LNCaP clone FGC (cell line): ENCODE measurements around the gene ZNF138.

Experiments used
- DNase-seq: peaks from one replicate; pipeline ENCODE4 v3.0.0-alpha.2; 2011; ENCODE audit warnings: low read depth
- H3K4me3 ChIP-seq: 2 replicates; pipeline ENCODE4 v1.5.1; 2011; ENCODE audit warnings: mild to moderate bottlenecking, low read depth, low read length, control low read depth
- TF ChIP-seq, protein P1 (sequence below): IDR thresholded peaks from 2 replicates; pipeline ENCODE4 v1.5.1; 2012; ENCODE audit warnings: mild to moderate bottlenecking; ENCODE audit not compliant: control insufficient read depth, insufficient read depth; ENCODE audit errors: extremely low read depth

Gene ZNF138

GRCh38 chr7:64871761-64872160 lies 77.5 kb downstream of the ZNF138 start:
- no peak overlapping the region for H3K4me3 ChIP-seq
- DNase-seq = no peak
- TF ChIP-seq, protein P1, sequence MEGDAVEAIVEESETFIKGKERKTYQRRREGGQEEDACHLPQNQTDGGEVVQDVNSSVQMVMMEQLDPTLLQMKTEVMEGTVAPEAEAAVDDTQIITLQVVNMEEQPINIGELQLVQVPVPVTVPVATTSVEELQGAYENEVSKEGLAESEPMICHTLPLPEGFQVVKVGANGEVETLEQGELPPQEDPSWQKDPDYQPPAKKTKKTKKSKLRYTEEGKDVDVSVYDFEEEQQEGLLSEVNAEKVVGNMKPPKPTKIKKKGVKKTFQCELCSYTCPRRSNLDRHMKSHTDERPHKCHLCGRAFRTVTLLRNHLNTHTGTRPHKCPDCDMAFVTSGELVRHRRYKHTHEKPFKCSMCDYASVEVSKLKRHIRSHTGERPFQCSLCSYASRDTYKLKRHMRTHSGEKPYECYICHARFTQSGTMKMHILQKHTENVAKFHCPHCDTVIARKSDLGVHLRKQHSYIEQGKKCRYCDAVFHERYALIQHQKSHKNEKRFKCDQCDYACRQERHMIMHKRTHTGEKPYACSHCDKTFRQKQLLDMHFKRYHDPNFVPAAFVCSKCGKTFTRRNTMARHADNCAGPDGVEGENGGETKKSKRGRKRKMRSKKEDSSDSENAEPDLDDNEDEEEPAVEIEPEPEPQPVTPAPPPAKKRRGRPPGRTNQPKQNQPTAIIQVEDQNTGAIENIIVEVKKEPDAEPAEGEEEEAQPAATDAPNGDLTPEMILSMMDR = no peak

DNA sequence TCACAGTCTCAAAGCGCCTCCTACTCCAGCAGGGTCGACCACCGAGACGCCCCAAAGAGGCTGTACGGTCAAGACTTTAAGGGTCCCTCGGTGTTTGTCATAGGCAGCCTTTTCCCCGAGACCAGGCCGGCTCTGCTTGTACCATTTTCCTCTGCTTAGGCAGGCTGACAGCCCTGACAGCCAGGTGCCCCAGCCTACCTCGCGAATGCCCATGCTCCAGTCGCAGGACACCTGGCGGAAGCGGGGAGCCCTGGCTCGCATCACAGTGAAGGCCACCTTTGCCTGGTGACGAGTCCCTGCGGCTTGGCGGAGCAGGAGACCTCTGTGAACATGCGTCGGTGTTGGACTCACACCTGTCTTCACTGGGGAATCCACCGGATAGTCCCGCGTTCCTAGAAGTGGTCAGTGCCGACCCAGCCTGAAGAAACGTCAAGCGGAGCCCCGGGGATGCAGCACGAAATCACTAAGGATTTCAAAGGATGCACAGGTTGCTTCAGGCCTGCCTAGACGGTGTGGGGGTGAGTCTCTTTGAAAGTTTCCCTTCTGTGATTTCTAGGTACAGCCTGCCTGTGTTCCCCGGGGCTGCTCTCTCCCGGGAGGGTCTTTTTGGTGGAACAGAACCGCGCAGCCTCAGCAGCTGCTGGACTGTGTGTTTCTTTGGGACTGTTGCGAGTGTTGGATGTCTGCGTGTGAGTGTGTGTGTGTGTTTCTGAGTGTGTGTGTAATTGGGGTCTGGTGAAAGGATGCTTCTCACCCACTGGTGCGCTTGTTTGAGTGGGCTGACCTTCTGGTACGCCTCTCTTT lies 78.3 kb downstream of the ZNF138 start:
- DNase-seq = no peak
- H3K4me3 ChIP-seq = no peak overlapping the region
- TF ChIP-seq, protein P1 = no peak

GRCh38 chr7:64873155-64873500 lies 78.9 kb downstream of the ZNF138 start:
- TF ChIP-seq, protein P1 = no peak
- no peak for DNase-seq

GRCh38 chr7:64873517-64873916 lies 79.3 kb downstream of the ZNF138 start:
- no peak for DNase-seq
- no peak overlapping the region for H3K4me3 ChIP-seq
- TF ChIP-seq, protein P1 = no peak

More at GRCh38 chr7:64873155-64873500, 78.9 kb downstream of the ZNF138 start:
- H3K4me3 ChIP-seq = no peak overlapping the region

DNA sequence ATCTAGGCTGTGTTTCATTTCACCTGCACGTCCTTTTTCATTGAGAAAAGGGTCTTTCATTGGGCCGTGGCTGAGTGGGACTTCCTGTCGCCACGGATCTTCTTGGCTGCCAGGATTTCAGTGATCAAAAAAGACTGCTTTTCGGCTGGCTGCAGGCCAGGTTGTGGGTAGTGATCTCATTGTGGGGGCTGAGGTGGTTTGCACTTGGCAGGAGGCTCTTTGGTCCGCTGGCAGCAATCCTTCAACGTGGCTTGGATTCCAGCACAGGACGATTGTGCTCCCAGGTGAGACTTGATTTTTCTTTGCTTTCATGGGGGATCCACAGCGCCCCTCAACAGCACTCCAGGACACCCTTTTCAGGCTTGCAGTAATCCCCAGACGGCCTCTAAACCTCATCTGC lies 79.9 kb downstream of the ZNF138 start:
- TF ChIP-seq, protein P1 = no peak
- no peak for DNase-seq
- no peak overlapping the region for H3K4me3 ChIP-seq

GRCh38 chr7:64874562-64875250 lies 80.5 kb downstream of the ZNF138 start:
- no peak for DNase-seq
- no peak overlapping the region for H3K4me3 ChIP-seq
- TF ChIP-seq, protein P1 = no peak

GRCh38 chr7:64875258-64875657 lies 81.0 kb downstream of the ZNF138 start:
- TF ChIP-seq, protein P1 = no peak
- DNase-seq = no peak
- H3K4me3 ChIP-seq = no peak overlapping the region
